ENCODE results near the gene PLEKHM2. TPM values are rescaled to one million over a fixed set of nuclear protein-coding genes. Genes with fewer than 3 reads are reported as not detected.

PLEKHM2 gene
- total RNA-seq, 1 experiment from 2014 or later, result 49.7 TPM

- TF ChIP-seq CTCF (IDR thresholded peaks at IDR 0.05), result no peak
- TF ChIP-seq HMGA2 (CRISPR knock-in tag; IDR thresholded peaks at IDR 0.05), result 0 out of 2 replicates have a peak, but pooled peaks have one; percentile 11
- TF ChIP-seq EMX1 (CRISPR knock-in tag; IDR thresholded peaks at IDR 0.05), result no peak
- no peak for TF ChIP-seq ZNF425 (CRISPR knock-in tag; conservative IDR thresholded peaks at IDR 0.05)
Observed at GRCh38 chr1:15757575-15758342, 73.6 kb downstream of the PLEKHM2 start (continued).

- H3K27me3 Mint-ChIP-seq (ENCODE audit: low read depth), result no peaks in the 10 kb centered on the region
- ChIA-PET POLR2A (no interaction called here), CTCF (interaction anchor here (1.0 to 5.2 kb wide), 6 partner anchors 17 to 155 kb away, joined by 3 to 51 read pairs (median 11); partner anchors contain the start of gene TMEM82)
- no peak for TF ChIP-seq JUN (CRISPR knock-in tag; IDR thresholded peaks at IDR 0.05)
- no peak for TF ChIP-seq CREB1 (CRISPR knock-in tag; IDR thresholded peaks at IDR 0.05)
- TF ChIP-seq ZNF423 (CRISPR knock-in tag; IDR thresholded peaks at IDR 0.05), result no peak
- 0 out of 2 replicates have a peak, but pooled peaks have one; percentile 13 for TF ChIP-seq SP1 (CRISPR knock-in tag; conservative IDR thresholded peaks at IDR 0.05)
- no peak for TF ChIP-seq CTCF (IDR thresholded peaks at IDR 0.05)
- TF ChIP-seq NR1H2 (CRISPR knock-in tag; IDR thresholded peaks at IDR 0.05), result no peak
- H3K4me1 Mint-ChIP-seq, result peaks cover 46% of the 10 kb centered on the region
- H3K4me3 Mint-ChIP-seq, result peak within 1 kb of the TSS; percentile 91
- DNase-seq (ENCODE audit: low spot score) (peak; percentile 80), ATAC-seq (peak; percentile 36)
- H3K27ac Mint-ChIP-seq, result peak within 1 kb of the TSS; percentile 83
- peaks cover 5% of the 10 kb centered on the region for H3K36me3 Mint-ChIP-seq
- H3K9me3 Mint-ChIP-seq, result 0 out of 2 replicates have a peak, but pooled peaks cover 3% of the 10 kb centered on the region
Observed at GRCh38 chr1:15758343-15758931, 74.3 kb downstream of the PLEKHM2 start, which contains the start of gene FBLIM1. TSS of gene FBLIM1 (plus strand) at chr1:15758795. CDS start at chr1:15764984, 6,189 bp downstream.

- CTCF ChIA-PET, result interaction anchor here (1.3 to 4.7 kb wide), 5 partner anchors 18 to 40 kb away, joined by 3 to 20 read pairs (median 10); no protein-coding TSS in a partner anchor
- H3K27ac Mint-ChIP-seq, result peak overlapping the region; percentile 83; the same call in 1 of the 2 replicates
- DNase-seq (ENCODE audit: low spot score), result peak; percentile 35
- peaks cover 50% of the 10 kb centered on the region for H3K4me1 Mint-ChIP-seq
- POLR2A ChIA-PET, result no interaction called here
- peak overlapping the region; percentile 91 for H3K4me3 Mint-ChIP-seq
- H3K9me3 Mint-ChIP-seq, result 0 out of 2 replicates have a peak, but pooled peaks cover 3% of the 10 kb centered on the region
- ATAC-seq, result no peak
- H3K36me3 Mint-ChIP-seq, result peaks cover 8% of the 10 kb centered on the region
- H3K27me3 Mint-ChIP-seq (ENCODE audit: low read depth), result no peaks in the 10 kb centered on the region
- no peak for TF ChIP-seq ZNF671 (CRISPR knock-in tag; IDR thresholded peaks at IDR 0.05)
- TF ChIP-seq NFE2L1 (CRISPR knock-in tag; IDR thresholded peaks at IDR 0.05), result no peak
- TF ChIP-seq SMAD3 (CRISPR knock-in tag; IDR thresholded peaks at IDR 0.05; ENCODE audit: borderline replicate concordance), result no peak
- TF ChIP-seq MYBL2 (CRISPR knock-in tag; IDR thresholded peaks at IDR 0.05), result no peak
- no peak for TF ChIP-seq RORB (CRISPR knock-in tag; IDR thresholded peaks at IDR 0.05)
- TF ChIP-seq OVOL2 (CRISPR knock-in tag; IDR thresholded peaks at IDR 0.05; ENCODE audit: borderline replicate concordance), result no peak
- no peak for TF ChIP-seq ZNF219 (CRISPR knock-in tag; IDR thresholded peaks at IDR 0.05; ENCODE audit: borderline replicate concordance)
- TF ChIP-seq KAT7 (CRISPR knock-in tag; IDR thresholded peaks at IDR 0.05; ENCODE audit: borderline replicate concordance), result no peak
- no peak for TF ChIP-seq NFYB (CRISPR knock-in tag; conservative IDR thresholded peaks at IDR 0.05; ENCODE audit: low read depth)
- no peak for TF ChIP-seq ZNF138 (CRISPR knock-in tag; conservative IDR thresholded peaks at IDR 0.05)
- no peak for TF ChIP-seq CREM (CRISPR knock-in tag; IDR thresholded peaks at IDR 0.05)
- no peak for TF ChIP-seq FOXP1 (CRISPR knock-in tag; IDR thresholded peaks at IDR 0.05; ENCODE audit: borderline replicate concordance)
- TF ChIP-seq CREB1 (CRISPR knock-in tag; IDR thresholded peaks at IDR 0.05), result no peak
Observed at GRCh38 chr1:15758953-15759661, 75.0 kb downstream of the PLEKHM2 start.

All from WTC11 (cell line).